ENCODE results near the gene ZAP70.

The ZAP70 gene

GRCh38 chr2:97781981-97782380 lies 68.6 kb downstream of the ZAP70 start:
- no peak for DNase-seq (ENCODE audit: low read depth in 1 of 2, low spot score in 1 of 2)
- no peak for TF ChIP-seq JUND (IDR thresholded peaks at IDR 0.05; ENCODE audit: low read depth)
- in situ Hi-C loops (cut with HindIII; ENCODE audit: low pct_unique_long_range_greater_than_20kb, low sequenced_read_pairs) = no loop called here

- DNase-seq (ENCODE audit: low read depth in 1 of 2, low spot score in 1 of 2) = no peak
- no peak for TF ChIP-seq JUND (IDR thresholded peaks at IDR 0.05; ENCODE audit: low read depth)
- in situ Hi-C loops (cut with HindIII; ENCODE audit: low pct_unique_long_range_greater_than_20kb, low sequenced_read_pairs) = no loop called here
Measured at GRCh38 chr2:97784953-97785352, 71.6 kb downstream of the ZAP70 start.

GRCh38 chr2:97785818-97786217 lies 72.4 kb downstream of the ZAP70 start:
- TF ChIP-seq JUND (IDR thresholded peaks at IDR 0.05; ENCODE audit: low read depth) = no peak
- DNase-seq (ENCODE audit: low read depth in 1 of 2, low spot score in 1 of 2) = no peak
- in situ Hi-C loops (cut with HindIII; ENCODE audit: low pct_unique_long_range_greater_than_20kb, low sequenced_read_pairs) = no loop called here

DNA sequence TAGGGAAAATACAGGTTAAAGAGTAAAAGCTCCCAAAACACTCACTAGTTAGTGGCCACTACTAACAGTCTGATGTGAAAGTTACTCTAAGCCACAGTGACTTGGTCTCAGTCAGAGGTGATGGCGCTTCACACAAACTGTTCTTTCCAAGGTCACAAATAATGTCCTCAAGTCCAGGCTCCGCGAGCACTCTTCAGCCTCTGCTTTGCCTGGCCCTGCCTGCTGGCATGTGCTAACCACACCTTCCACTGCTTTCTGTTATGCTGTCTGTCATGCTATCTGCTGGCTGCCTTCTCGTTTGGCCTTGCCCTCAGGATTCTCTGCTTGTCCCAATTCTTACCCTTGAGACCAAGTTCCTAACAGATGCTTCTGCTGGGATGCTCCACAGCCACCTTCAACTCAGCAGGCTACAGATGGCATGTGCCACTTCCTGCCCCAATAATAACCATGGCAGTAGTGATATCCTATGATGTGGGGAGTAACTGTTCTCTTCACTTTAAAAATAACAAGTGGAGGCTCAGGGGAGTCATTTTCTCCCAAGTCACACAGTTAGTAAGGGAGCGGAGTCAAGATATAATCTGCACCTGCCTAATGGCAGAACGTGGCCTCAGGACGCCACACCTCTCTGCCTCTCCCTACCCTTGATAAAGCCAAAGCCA lies 75.7 kb downstream of the ZAP70 start:
- in situ Hi-C loops (cut with HindIII; ENCODE audit: low pct_unique_long_range_greater_than_20kb, low sequenced_read_pairs) = no loop called here
- DNase-seq (ENCODE audit: low read depth in 1 of 2, low spot score in 1 of 2) = no peak
- TF ChIP-seq JUND (IDR thresholded peaks at IDR 0.05; ENCODE audit: low read depth) = no peak
